Choroid plexus epithelial cell (primary cell): Measurements from ENCODE around the gene GJA5.

Experiments
- DNase-seq: peaks from one replicate; pipeline ENCODE4 v3.0.0-alpha.2; 2010; ENCODE audit warnings: low read depth
- H3K4me3 ChIP-seq: 2 replicates; pipeline ENCODE4 v1.5.1; 2011; ENCODE audit warnings: low read depth, mild to moderate bottlenecking, control low read depth, low read length, moderate library complexity
- TF ChIP-seq, protein P1 (sequence below): conservative IDR thresholded peaks from 2 replicates; pipeline ENCODE4 v1.5.1; 2011; ENCODE audit warnings: low read depth, mild to moderate bottlenecking, control low read depth, inconsistent platforms, low read length, moderate library complexity

GJA5 gene

DNA sequence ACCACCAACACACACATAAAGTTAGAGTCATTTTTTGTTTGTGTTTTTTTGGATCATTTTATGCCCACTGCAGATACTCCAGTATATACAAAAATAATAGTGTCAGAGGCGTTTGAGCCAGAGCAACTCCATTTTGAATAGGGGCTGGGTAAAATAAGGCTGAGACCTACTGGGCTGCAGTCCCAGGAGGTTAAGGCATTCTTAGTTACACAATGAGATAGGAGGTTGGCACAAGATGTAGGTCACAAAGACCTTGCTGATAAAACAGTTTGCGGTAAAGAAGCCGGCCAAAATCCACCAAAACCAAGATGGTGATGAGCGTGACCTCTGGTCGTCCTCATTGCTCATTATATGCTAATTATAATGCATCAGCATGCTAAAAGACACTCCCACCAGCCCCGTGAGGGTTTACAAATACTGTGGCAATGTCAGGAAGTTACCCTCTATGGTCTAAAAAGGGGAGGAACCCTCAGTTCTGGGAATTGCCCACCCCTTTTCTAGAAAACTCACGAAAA is 40.6 kb downstream of the GJA5 start:
- no peak for DNase-seq
- TF ChIP-seq, protein P1, sequence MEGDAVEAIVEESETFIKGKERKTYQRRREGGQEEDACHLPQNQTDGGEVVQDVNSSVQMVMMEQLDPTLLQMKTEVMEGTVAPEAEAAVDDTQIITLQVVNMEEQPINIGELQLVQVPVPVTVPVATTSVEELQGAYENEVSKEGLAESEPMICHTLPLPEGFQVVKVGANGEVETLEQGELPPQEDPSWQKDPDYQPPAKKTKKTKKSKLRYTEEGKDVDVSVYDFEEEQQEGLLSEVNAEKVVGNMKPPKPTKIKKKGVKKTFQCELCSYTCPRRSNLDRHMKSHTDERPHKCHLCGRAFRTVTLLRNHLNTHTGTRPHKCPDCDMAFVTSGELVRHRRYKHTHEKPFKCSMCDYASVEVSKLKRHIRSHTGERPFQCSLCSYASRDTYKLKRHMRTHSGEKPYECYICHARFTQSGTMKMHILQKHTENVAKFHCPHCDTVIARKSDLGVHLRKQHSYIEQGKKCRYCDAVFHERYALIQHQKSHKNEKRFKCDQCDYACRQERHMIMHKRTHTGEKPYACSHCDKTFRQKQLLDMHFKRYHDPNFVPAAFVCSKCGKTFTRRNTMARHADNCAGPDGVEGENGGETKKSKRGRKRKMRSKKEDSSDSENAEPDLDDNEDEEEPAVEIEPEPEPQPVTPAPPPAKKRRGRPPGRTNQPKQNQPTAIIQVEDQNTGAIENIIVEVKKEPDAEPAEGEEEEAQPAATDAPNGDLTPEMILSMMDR = no peak
- no peak overlapping the region for H3K4me3 ChIP-seq

GRCh38 chr1:147719029-147719698 is 41.2 kb downstream of the GJA5 start:
- TF ChIP-seq, protein P1 = no peak
- DNase-seq = no peak
- no peak overlapping the region for H3K4me3 ChIP-seq

- H3K4me3 ChIP-seq = no peak overlapping the region
- DNase-seq = no peak
- TF ChIP-seq, protein P1 = no peak
Observed at GRCh38 chr1:147717706-147718097, 42.7 kb downstream of the GJA5 start.

- TF ChIP-seq, protein P1 = no peak
- no peak overlapping the region for H3K4me3 ChIP-seq
- DNase-seq = peak; percentile 6
Observed at GRCh38 chr1:147717051-147717705, 43.2 kb downstream of the GJA5 start.

GRCh38 chr1:147712605-147713004 is 47.8 kb downstream of the GJA5 start:
- no peak for DNase-seq
- H3K4me3 ChIP-seq = no peak overlapping the region
- TF ChIP-seq, protein P1 = no peak
